ENCODE results near the gene SRGN.

The SRGN gene

GRCh38 chr10:69145864-69146263, 58.0 kb downstream of the SRGN start:
- no peak for TF ChIP-seq POLR2AphosphoS5 (IDR thresholded peaks at IDR 0.05; ENCODE audit: low read depth)
- no peak for DNase-seq (ENCODE audit: low read depth in 1 of 2, low spot score in 1 of 2)
- no peaks in the 10 kb centered on the region for H3K27me3 ChIP-seq (ENCODE audit: insufficient read depth, poor library complexity, severe bottlenecking)
- H3K27ac ChIP-seq (replicated peaks), result no peak overlapping the region
- H3K4me3 ChIP-seq (replicated peaks; ENCODE audit: insufficient read depth, low read length), result no peak overlapping the region

GRCh38 chr10:69146759-69147158, 58.9 kb downstream of the SRGN start:
- no peaks in the 10 kb centered on the region for H3K27me3 ChIP-seq (ENCODE audit: insufficient read depth, poor library complexity, severe bottlenecking)
- TF ChIP-seq CTCF (IDR thresholded peaks at IDR 0.05; ENCODE audit: insufficient read depth, low read length) (no peak), POLR2AphosphoS5 (IDR thresholded peaks at IDR 0.05; ENCODE audit: low read depth) (no peak), GABPA (IDR thresholded peaks at IDR 0.05; ENCODE audit: low read depth) (no peak), REST (IDR thresholded peaks at IDR 0.05; ENCODE audit: insufficient replicate concordance, low read depth) (no peak), SPI1 (IDR thresholded peaks at IDR 0.05; ENCODE audit: borderline replicate concordance, low read depth) (no peak)
- DNase-seq (ENCODE audit: low read depth in 1 of 2, low spot score in 1 of 2), result no peak
- no peak overlapping the region for H3K4me3 ChIP-seq (replicated peaks; ENCODE audit: insufficient read depth, low read length)
- H3K27ac ChIP-seq (replicated peaks), result peak overlapping the region; percentile 43

- H3K4me3 ChIP-seq (replicated peaks; ENCODE audit: insufficient read depth, low read length), result no peak overlapping the region
- no peak for TF ChIP-seq CTCF (IDR thresholded peaks at IDR 0.05; ENCODE audit: insufficient read depth, low read length)
- TF ChIP-seq REST (IDR thresholded peaks at IDR 0.05; ENCODE audit: insufficient replicate concordance, low read depth), result no peak
- TF ChIP-seq POLR2AphosphoS5 (IDR thresholded peaks at IDR 0.05; ENCODE audit: low read depth), result no peak
- TF ChIP-seq SPI1 (IDR thresholded peaks at IDR 0.05; ENCODE audit: borderline replicate concordance, low read depth), result no peak
- TF ChIP-seq GABPA (IDR thresholded peaks at IDR 0.05; ENCODE audit: low read depth), result no peak
- no peak for DNase-seq (ENCODE audit: low read depth in 1 of 2, low spot score in 1 of 2)
- no peak overlapping the region for H3K27ac ChIP-seq (replicated peaks)
- H3K27me3 ChIP-seq (ENCODE audit: insufficient read depth, poor library complexity, severe bottlenecking), result no peaks in the 10 kb centered on the region
Observed at GRCh38 chr10:69151984-69152383, 64.1 kb downstream of the SRGN start.

GRCh38 chr10:69153227-69153626, 65.3 kb downstream of the SRGN start:
- H3K27me3 ChIP-seq (ENCODE audit: insufficient read depth, poor library complexity, severe bottlenecking), result no peaks in the 10 kb centered on the region
- no peak overlapping the region for H3K4me3 ChIP-seq (replicated peaks; ENCODE audit: insufficient read depth, low read length)
- H3K27ac ChIP-seq (replicated peaks), result no peak overlapping the region
- TF ChIP-seq GABPA (IDR thresholded peaks at IDR 0.05; ENCODE audit: low read depth) (no peak), REST (IDR thresholded peaks at IDR 0.05; ENCODE audit: insufficient replicate concordance, low read depth) (no peak), POLR2AphosphoS5 (IDR thresholded peaks at IDR 0.05; ENCODE audit: low read depth) (no peak), CTCF (IDR thresholded peaks at IDR 0.05; ENCODE audit: insufficient read depth, low read length) (no peak), SPI1 (IDR thresholded peaks at IDR 0.05; ENCODE audit: borderline replicate concordance, low read depth) (no peak)
- DNase-seq (ENCODE audit: low read depth in 1 of 2, low spot score in 1 of 2), result no peak

All from HL-60 (cell line).